Upper lobe of left lung (tissue), 6 donors: ENCODE measurements around the gene CA10. TPM values are rescaled to one million over a fixed set of nuclear protein-coding genes. Genes with fewer than 3 reads are reported as not detected.
A peak's percentile ranks its signal among the peaks of the same experiment; 100 is the strongest.

ENCODE experiments used
- ATAC-seq, 2 donors: fragments of 200-7000 bp; cut with Tn5 transposase; one replicate each; pipeline ENCODE4 v1.9.1; 2022; ENCODE audit warnings: mild to moderate bottlenecking in 2 of 2, moderate library complexity in 2 of 2; ENCODE audit not compliant: low FRiP score in 2 of 2
- DNase-seq, 2 donors: peaks; one replicate each; pipeline ENCODE4 v3.0.0-alpha.2; 2019 to 2020
- H3K27ac ChIP-seq, 4 donors: fragments of 200-600 bp; sonication (generic); one replicate each; pipeline ENCODE4 v1.5.1; 2016 to 2019
- H3K27me3 ChIP-seq, 4 donors: fragments of 200-600 bp; sonication (generic); one replicate each; pipeline ENCODE4 v1.5.1; 2017 to 2019
- H3K36me3 ChIP-seq, 4 donors: fragments of 200-600 bp; sonication (generic); one replicate each; pipeline ENCODE4 v1.5.1; 2016 to 2019
- H3K4me1 ChIP-seq, 4 donors: fragments of 200-600 bp; sonication (generic); one replicate each; pipeline ENCODE4 v1.5.1; 2018 to 2019
- H3K4me3 ChIP-seq, 4 donors: fragments of 200-600 bp; sonication (generic); one replicate each; pipeline ENCODE4 v1.5.1; 2017 to 2019; ENCODE audit warnings: mild to moderate bottlenecking in 2 of 4, moderate library complexity in 1 of 4
- H3K9me3 ChIP-seq, 4 donors: fragments of 200-600 bp; sonication (generic); one replicate each; pipeline ENCODE4 v1.5.1; 2018 to 2019
- EP300 ChIP-seq, 4 donors: sonication (generic); formaldehyde crosslinking; IDR thresholded peaks; one replicate each; pipeline ENCODE4 v1.5.1; 2017; ENCODE audit warnings: antibody characterized with exemption in 4 of 4, control low read depth in 2 of 4
- POLR2A ChIP-seq, 4 donors: fragments of 450-650 bp; IDR thresholded peaks; one replicate each; pipeline ENCODE4 v1.5.1; 2016 to 2017; ENCODE audit warnings: antibody characterized with exemption in 4 of 4, mild to moderate bottlenecking in 2 of 4
- POLR2AphosphoS5 ChIP-seq, 2 donors: sonication (generic); formaldehyde crosslinking; IDR thresholded peaks; one replicate each; pipeline ENCODE4 v1.5.1; 2017; ENCODE audit warnings: antibody characterized with exemption in 2 of 2
- WGBS, 2 donors: methylation state at CpG; one replicate each; pipeline ENCODE4 v1.1.5; 2017 to 2018; 5-methylcytosine and 5-hydroxymethylcytosine counted together
- total RNA-seq, 6 donors: library from RNA; depleted of rRNA in 4 of 6; stranded (reverse); fragments of >200 nt in 4 of 6; gene quantifications; one replicate each; pipeline versions ENCODE4 v1.1.0 to v1.2.1, GENCODE V29; 2016 to 2021
- TF ChIP-seq, protein P1 (sequence below), 6 experiments: fragments of 450-650 bp in 4 of 6; fragments of 200-600 bp in 2 of 6; sonication (generic) in 2 of 6; IDR thresholded peaks; one replicate each; pipeline ENCODE4 v1.5.1; 2016 to 2019; ENCODE audit warnings: antibody characterized with exemption in 6 of 6
- donor health status: DM: no; HTN: no; CAD: no; lungs with moderate emphysema.
- donor health status: DM: no; HTN: yes; CAD: no; lungs with severe emphysema.

Gene CA10
- total RNA-seq, 6 donors from 2014 or later = 0.10 TPM; not detected in 5

DNA sequence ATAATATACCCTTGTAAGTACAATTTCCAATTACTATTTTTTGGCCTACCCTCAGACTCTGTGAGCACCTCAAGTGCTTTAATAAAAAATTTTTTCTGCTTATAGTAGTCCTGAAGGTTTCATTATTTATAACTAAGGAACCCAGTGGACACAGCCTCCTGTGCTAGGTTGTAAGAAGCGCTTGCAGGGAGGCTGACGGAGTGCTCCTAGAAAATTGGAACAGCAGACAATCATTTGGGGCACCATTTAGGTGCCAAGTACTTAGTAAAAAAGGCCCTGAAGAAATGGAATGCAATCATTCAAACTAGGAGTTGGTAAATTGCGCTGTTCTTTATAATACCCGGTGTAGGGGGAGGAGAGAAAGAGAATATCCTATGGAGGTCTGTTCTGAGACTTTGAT lies 19.8 kb downstream of the CA10 start:
- H3K4me3 ChIP-seq = no peak overlapping the region
- 85 to 94% methylated on average over 4 of the region's 4 CpGs for WGBS, 2 donors
- no peak for TF ChIP-seq EP300 (IDR thresholded peaks at IDR 0.05)
- TF ChIP-seq POLR2A (IDR thresholded peaks at IDR 0.05) = no peak
- TF ChIP-seq POLR2AphosphoS5 (IDR thresholded peaks at IDR 0.05) = no peak
- TF ChIP-seq, protein P1, sequence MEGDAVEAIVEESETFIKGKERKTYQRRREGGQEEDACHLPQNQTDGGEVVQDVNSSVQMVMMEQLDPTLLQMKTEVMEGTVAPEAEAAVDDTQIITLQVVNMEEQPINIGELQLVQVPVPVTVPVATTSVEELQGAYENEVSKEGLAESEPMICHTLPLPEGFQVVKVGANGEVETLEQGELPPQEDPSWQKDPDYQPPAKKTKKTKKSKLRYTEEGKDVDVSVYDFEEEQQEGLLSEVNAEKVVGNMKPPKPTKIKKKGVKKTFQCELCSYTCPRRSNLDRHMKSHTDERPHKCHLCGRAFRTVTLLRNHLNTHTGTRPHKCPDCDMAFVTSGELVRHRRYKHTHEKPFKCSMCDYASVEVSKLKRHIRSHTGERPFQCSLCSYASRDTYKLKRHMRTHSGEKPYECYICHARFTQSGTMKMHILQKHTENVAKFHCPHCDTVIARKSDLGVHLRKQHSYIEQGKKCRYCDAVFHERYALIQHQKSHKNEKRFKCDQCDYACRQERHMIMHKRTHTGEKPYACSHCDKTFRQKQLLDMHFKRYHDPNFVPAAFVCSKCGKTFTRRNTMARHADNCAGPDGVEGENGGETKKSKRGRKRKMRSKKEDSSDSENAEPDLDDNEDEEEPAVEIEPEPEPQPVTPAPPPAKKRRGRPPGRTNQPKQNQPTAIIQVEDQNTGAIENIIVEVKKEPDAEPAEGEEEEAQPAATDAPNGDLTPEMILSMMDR (IDR thresholded peaks at IDR 0.05) = no peak
- DNase-seq (no peak), ATAC-seq (no peak)
- H3K27ac ChIP-seq = no peak overlapping the region
- H3K4me1 ChIP-seq = no peaks in the 10 kb centered on the region
- no peaks in the 10 kb centered on the region for H3K9me3 ChIP-seq
- no peaks in the 10 kb centered on the region for H3K36me3 ChIP-seq
- H3K27me3 ChIP-seq = no peaks in the 10 kb centered on the region

DNA sequence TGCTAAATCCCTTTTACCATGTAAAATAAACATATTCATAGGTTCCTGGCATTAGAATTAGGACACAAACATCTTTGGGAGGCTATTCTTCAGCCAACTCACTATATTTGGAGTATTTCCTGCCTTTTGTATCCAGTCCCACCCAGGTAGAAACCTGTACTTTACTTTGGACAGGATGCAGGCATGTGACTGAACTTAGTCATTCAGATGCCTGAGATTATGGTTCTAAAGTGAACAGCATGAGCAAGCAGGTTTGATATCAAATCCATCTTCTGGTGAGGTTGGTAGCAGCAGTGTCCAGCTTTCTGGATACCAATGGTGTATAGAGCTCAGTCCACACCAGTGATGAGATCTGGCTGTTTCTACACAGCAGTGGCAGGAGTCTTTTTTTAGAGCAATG lies 20.2 kb downstream of the CA10 start:
- no peak for DNase-seq

DNA sequence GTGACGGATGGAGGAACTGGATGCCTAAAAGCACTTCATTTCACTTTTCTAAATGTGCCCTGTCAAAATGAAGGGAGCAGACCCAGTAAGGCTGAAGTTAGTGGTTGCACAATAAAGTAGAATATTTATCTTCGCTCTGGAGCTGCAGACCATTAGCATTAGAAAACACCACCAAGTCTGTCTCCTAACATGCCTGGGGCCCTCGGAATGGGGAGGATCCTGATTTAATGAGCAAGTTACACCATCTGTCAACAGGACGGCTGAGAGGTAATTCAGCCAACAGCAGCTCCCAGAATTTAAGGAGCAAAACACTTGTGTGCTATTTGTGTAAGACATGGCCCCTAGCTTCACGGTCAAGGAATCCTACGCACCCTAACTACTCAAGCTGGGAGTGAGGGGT lies 22.3 kb downstream of the CA10 start:
- Histone ChIP-seq H3K27ac (no peak overlapping the region), H3K9me3 (no peaks in the 10 kb centered on the region), H3K36me3 (no peaks in the 10 kb centered on the region), H3K4me3 (no peak overlapping the region), H3K27me3 (no peaks in the 10 kb centered on the region), H3K4me1 (no peaks in the 10 kb centered on the region)
- WGBS, 2 donors = 52 to 57% methylated on average over 5 to 6 of the region's 6 CpGs
- ATAC-seq = no peak
- DNase-seq = no peak
- no peak for TF ChIP-seq EP300 (IDR thresholded peaks at IDR 0.05)
- TF ChIP-seq POLR2AphosphoS5 (IDR thresholded peaks at IDR 0.05) = no peak
- TF ChIP-seq, protein P1 (IDR thresholded peaks at IDR 0.05) = no peak

More for the DNA sequence above, 20.2 kb downstream of the CA10 start:
- no peaks in the 10 kb centered on the region for H3K36me3 ChIP-seq
- no peak for TF ChIP-seq EP300 (IDR thresholded peaks at IDR 0.05)
- TF ChIP-seq, protein P1 (IDR thresholded peaks at IDR 0.05) = no peak
- TF ChIP-seq POLR2A (IDR thresholded peaks at IDR 0.05) = no peak
- H3K9me3 ChIP-seq = no peaks in the 10 kb centered on the region
- no peaks in the 10 kb centered on the region for H3K27me3 ChIP-seq
- no peaks in the 10 kb centered on the region for H3K4me1 ChIP-seq
- no peak overlapping the region for H3K27ac ChIP-seq
- no peak for ATAC-seq
- no peak overlapping the region for H3K4me3 ChIP-seq

DNA sequence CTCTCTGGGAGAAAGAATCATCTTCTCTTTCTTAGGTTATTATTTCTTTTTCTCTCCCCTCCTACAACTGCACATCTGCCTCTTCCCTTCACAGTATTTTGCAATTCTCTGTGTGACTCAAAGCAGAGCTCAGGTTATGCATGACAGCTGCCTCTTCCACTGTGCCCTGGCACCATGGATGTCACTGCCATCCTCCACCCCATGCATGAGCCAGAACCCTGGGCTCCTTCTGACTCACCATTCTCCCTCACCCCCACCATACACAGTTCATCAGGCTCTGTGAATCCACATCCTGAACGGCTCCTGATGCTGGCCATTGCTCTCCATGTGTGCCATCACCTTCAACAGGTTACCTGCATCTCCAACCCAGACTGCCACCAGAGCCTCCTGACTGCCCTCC lies 23.9 kb downstream of the CA10 start:
- no peaks in the 10 kb centered on the region for H3K9me3 ChIP-seq
- 73 to 83% methylated on average over 1 of the region's 1 CpG for WGBS, 2 donors

DNA sequence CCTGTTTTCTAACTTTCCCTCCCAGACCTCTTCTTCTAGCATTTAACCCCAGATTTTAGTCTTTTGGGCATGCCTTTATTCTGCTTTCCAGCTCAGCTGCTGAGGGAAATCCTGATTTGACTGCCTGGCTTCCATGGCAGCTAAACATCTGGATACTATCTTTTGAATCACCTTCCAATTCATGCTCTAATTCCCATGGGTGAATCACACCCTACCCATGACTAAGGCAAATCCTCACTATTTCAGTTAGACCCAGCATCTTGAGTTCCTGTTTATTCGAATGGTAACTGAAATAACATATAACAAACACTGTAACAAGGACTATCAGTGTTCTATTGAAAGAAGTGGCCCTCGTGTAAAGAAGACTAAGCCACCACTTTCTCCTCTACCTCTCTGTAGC lies 29.8 kb downstream of the CA10 start:
- Histone ChIP-seq H3K4me3 (no peak overlapping the region), H3K4me1 (no peaks in the 10 kb centered on the region), H3K27me3 (no peaks in the 10 kb centered on the region), H3K36me3 (no peaks in the 10 kb centered on the region), H3K27ac (no peak overlapping the region), H3K9me3 (no peaks in the 10 kb centered on the region)
- no peak for DNase-seq
- TF ChIP-seq, protein P1 (IDR thresholded peaks at IDR 0.05) = no peak
- TF ChIP-seq POLR2A (IDR thresholded peaks at IDR 0.05) = no peak
- TF ChIP-seq POLR2AphosphoS5 (IDR thresholded peaks at IDR 0.05) = no peak
- no peak for TF ChIP-seq EP300 (IDR thresholded peaks at IDR 0.05)
- 62 to 64% methylated on average over 2 of the region's 2 CpGs for WGBS, 2 donors
- ATAC-seq = peak in 1 of 2 donors; percentile 72

More for the DNA sequence above, 23.9 kb downstream of the CA10 start:
- no peaks in the 10 kb centered on the region for H3K4me1 ChIP-seq
- no peak overlapping the region for H3K4me3 ChIP-seq
- no peaks in the 10 kb centered on the region for H3K36me3 ChIP-seq
- ATAC-seq = peak in 1 of 2 donors; percentile 15
- TF ChIP-seq, protein P1 (IDR thresholded peaks at IDR 0.05) = no peak
- TF ChIP-seq POLR2A (IDR thresholded peaks at IDR 0.05) (no peak), POLR2AphosphoS5 (IDR thresholded peaks at IDR 0.05) (no peak), EP300 (IDR thresholded peaks at IDR 0.05) (no peak)
- DNase-seq = no peak
- no peaks in the 10 kb centered on the region for H3K27me3 ChIP-seq
- H3K27ac ChIP-seq = no peak overlapping the region
